ENCODE results near the gene CCDC66. TPM values are rescaled to one million over a fixed set of nuclear protein-coding genes. Genes with fewer than 3 reads are reported as not detected.

The CCDC66 gene
- total RNA-seq, 4 donors from 2014 or later, result 28.6 to 59.2 (median 32.7) TPM

GRCh38 chr3:56629047-56629446 is 72.1 kb downstream of the CCDC66 start:
- TF ChIP-seq CTCF (IDR thresholded peaks at IDR 0.05; ENCODE audit: low read depth), result no peak

DNA sequence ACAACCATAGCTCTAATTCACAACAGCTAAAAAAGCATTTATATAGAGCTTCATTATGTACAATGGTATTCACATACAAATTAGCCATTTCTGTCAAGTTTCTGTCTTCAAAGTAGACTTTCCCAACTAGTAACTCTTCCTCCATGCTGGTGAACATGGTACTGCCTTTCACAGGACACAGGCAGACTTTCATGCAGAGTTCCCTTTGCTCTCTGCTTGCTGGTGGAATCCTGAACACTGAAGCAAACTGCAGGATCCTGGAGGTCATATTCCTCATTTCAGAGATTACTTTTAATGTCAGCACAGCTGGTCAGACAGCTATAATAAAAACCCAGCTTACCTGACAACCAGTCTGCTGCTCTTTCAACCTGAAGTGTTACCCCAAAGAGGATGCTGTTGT is 72.5 kb downstream of the CCDC66 start:
- no peak for TF ChIP-seq CTCF (IDR thresholded peaks at IDR 0.05; ENCODE audit: low read depth)

DNA sequence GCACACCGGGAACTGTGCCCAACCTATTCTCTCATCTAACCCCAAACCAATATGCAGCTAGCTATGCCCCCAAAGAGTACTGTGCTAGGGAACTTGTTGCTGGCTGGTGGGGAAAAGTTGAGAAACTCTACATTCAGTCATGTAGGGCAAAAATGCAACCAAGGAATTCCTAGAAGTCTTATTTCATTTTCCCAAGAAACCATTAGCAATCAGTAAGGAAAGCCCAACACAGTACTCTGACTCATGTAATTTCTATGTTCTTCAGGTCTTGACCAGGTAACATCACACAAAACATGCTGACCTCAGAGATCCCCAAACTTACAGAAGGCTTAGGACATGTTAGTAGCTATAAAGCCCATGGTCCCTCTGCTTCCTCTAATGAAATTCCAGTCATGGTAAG is 74.0 kb downstream of the CCDC66 start:
- TF ChIP-seq CTCF (IDR thresholded peaks at IDR 0.05; ENCODE audit: low read depth), result no peak

- TF ChIP-seq CTCF (IDR thresholded peaks at IDR 0.05; ENCODE audit: low read depth), result no peak
Observed at GRCh38 chr3:56633181-56633580, 76.2 kb downstream of the CCDC66 start.

DNA sequence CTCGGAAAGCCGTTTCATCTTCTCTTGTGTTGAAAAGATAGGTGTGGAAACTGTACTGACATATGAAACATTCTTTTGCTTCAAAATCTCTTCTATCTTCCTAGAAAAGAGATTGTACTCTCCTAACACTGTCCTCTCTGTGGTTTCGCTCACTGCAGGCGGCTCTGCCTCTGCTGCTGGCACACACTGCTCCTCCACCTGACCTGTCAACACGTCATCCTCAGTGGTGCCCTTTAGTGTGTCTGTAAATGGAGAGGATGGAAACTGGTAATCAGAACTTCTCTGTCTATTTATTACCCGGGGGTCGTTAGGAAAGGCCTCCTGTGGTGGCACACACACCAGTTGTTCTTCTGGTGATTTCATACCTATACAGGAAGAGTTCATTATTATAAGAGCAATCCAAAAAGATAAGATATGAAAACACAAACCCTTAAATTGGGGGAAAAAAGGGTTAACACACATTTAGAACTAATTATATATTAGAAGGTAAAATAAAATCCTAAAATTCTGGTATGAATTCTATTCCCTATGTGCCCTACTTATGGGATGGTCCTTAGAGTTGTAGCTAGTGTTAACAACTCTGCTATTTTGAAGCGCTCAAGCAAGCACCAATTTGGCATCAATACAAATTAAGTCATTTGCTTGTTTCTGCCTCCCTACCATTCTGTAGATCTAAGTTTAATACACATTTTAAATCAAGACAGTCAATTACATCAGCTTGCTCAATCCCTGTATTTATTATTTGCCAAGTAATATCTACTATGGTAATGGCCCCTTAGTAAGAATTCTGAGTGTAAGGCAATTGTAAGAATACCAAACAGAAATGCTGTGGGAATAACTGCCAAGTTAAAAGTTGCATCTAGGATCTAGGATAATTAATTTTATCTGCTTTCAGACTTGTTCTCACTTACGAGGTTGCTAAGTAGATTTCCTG is 76.9 kb downstream of the CCDC66 start:
- no peak for TF ChIP-seq CTCF (IDR thresholded peaks at IDR 0.05; ENCODE audit: low read depth)

DNA sequence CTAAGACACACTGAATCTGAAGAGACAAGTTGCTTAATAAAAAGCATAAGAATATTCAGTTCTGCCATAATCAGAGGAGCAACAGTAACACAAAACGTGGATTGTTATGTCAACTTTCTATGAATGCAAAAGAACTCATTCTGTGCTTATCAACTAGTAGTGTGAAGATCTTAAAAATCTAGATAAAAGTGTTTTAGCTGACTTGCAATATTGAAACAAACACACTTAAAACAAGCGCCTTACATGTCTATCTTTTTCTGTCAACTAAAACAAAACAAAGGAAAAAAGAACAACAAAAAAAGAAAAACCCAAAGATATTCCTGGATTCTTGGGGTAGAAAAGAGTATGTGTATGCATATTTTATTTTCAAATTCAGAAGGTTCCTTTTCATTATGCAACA is 88.4 kb downstream of the CCDC66 start:
- no peak for TF ChIP-seq CTCF (IDR thresholded peaks at IDR 0.05; ENCODE audit: low read depth)

GRCh38 chr3:56654460-56654859 is 97.5 kb downstream of the CCDC66 start:
- TF ChIP-seq CTCF (IDR thresholded peaks at IDR 0.05; ENCODE audit: low read depth), result no peak

Data from subcutaneous adipose tissue (tissue), 4 donors.